Adrenal gland (tissue), 5 donors: ENCODE data around the gene SNAI3.

Experiments used
- CTCF ChIP-seq, 6 experiments: fragments of 450-650 bp in 4 of 6; fragments of 200-600 bp in 2 of 6; sonication (generic) in 1 of 6; IDR thresholded peaks; 1 replicate in 5 of 6; 2 replicates in 1 of 6; pipeline versions ENCODE4 v1.5.1 to v1.8.0; 2016 to 2021; ENCODE audit warnings: antibody characterized with exemption in 6 of 6, mild to moderate bottlenecking in 2 of 6, moderate library complexity in 1 of 6
- POLR2A ChIP-seq, 2 donors: fragments of 450-650 bp; IDR thresholded peaks; one replicate each; pipeline ENCODE4 v1.6.1; 2017; ENCODE audit warnings: antibody characterized with exemption in 2 of 2, mild to moderate bottlenecking in 2 of 2, moderate library complexity in 1 of 2
- donor health status: DM: no; HTN: no; CAD: no.

- TF ChIP-seq POLR2A (IDR thresholded peaks at IDR 0.05), result no peak
- no peak for TF ChIP-seq CTCF (IDR thresholded peaks at IDR 0.05)
Observed at GRCh38 chr16:88645455-88645854, 40.9 kb downstream of the SNAI3 start.
